A673 (cell line): ENCODE measurements around the gene HOXD8. TPM values are rescaled to one million over a fixed set of nuclear protein-coding genes. Genes with fewer than 3 reads are reported as not detected.

Source experiments
- BruUV-seq: library from RNA; stranded (reverse); fragments of 400-500 nt; replicated peaks from 2 replicates; lab custom pipeline; 2021; lab: Mats Ljungman, UMichigan
- CTCF ChIA-PET: fragments of 300-600 bp; sonication (Branson Sonifier 250); formaldehyde crosslinking; loops from one replicate; lab custom pipeline; 2022; ENCODE audit warnings: antibody characterized with exemption; lab: Charles Lee
- POLR2A ChIA-PET: fragments of 300-600 bp; sonication (Branson Sonifier 250); formaldehyde crosslinking; loops from one replicate; lab custom pipeline; 2022; ENCODE audit warnings: antibody characterized with exemption; ENCODE audit not compliant: low non-redundant PET; lab: Charles Lee
- DNase-seq: peaks from one replicate; pipeline ENCODE4 v3.0.0-alpha.2; 2015; ENCODE audit warnings: low spot score
- H3K27ac ChIP-seq: fragments of 200-600 bp; sonication (generic); 2 replicates; pipeline ENCODE4 v1.5.1; 2016; ENCODE audit warnings: mixed run types, low read depth, mild to moderate bottlenecking, mixed read lengths, antibody characterized with exemption, low read length; ENCODE audit not compliant: poor library complexity, severe bottlenecking
- H3K27me3 ChIP-seq: fragments of 200-600 bp; sonication (generic); replicated peaks from 2 replicates; pipeline ENCODE4 v1.6.1; 2017; ENCODE audit warnings: mixed run types, low read depth, mild to moderate bottlenecking, mixed read lengths, antibody characterized with exemption, low read length; ENCODE audit not compliant: insufficient read depth, poor library complexity
- H3K36me3 ChIP-seq: fragments of 200-600 bp; sonication (generic); 2 replicates; pipeline ENCODE4 v1.6.1; 2016; ENCODE audit warnings: mixed run types, mild to moderate bottlenecking, mixed read lengths, antibody characterized with exemption, low read length; ENCODE audit not compliant: insufficient read depth, poor library complexity, severe bottlenecking
- H3K4me1 ChIP-seq: fragments of 200-600 bp; sonication (generic); 2 replicates; pipeline ENCODE4 v1.6.1; 2017; ENCODE audit warnings: mixed run types, mild to moderate bottlenecking, mixed read lengths, antibody characterized with exemption, low read length; ENCODE audit not compliant: insufficient read depth, poor library complexity, severe bottlenecking
- H3K4me3 ChIP-seq: fragments of 200-600 bp; sonication (generic); 2 replicates; pipeline ENCODE4 v1.5.1; 2016; ENCODE audit warnings: low read depth, mixed run types, mild to moderate bottlenecking, mixed read lengths, low read length; ENCODE audit not compliant: poor library complexity, severe bottlenecking
- H3K9me3 ChIP-seq: fragments of 200-600 bp; sonication (generic); 2 replicates; pipeline ENCODE4 v1.6.1; 2016; ENCODE audit warnings: mixed run types, low read depth, mild to moderate bottlenecking, mixed read lengths, antibody characterized with exemption, low read length; ENCODE audit not compliant: poor library complexity, severe bottlenecking
- EZH2 ChIP-seq: fragments of 200-600 bp; sonication (generic); IDR thresholded peaks from 2 replicates; pipeline ENCODE4 v1.6.1; 2017; ENCODE audit warnings: borderline replicate concordance, low read depth, mild to moderate bottlenecking, mixed read lengths, antibody characterized with exemption, low read length; ENCODE audit not compliant: poor library complexity, severe bottlenecking
- intact Hi-C: fragments of 100-400 bp; cut with micrococcal nuclease; formaldehyde crosslinking; loops from one replicate; pipeline ENCODE4 v1.10.0; 2022; ENCODE audit not compliant: unreplicated experiment
- total RNA-seq: library from RNA; stranded (reverse); gene quantifications from 2 replicates; pipeline ENCODE4 v1.2.3, GENCODE V29; 2021
- TF ChIP-seq, protein P1 (sequence below): fragments of 300-800, 200-600 bp; sonication (generic); conservative IDR thresholded peaks from 2 replicates; pipeline ENCODE4 v1.5.1; 2017; ENCODE audit warnings: low read depth, mild to moderate bottlenecking, antibody characterized with exemption, low read length, moderate library complexity, mixed read lengths

The HOXD8 gene
- total RNA-seq, 1 experiment from 2014 or later, result 56.8 TPM

DNA sequence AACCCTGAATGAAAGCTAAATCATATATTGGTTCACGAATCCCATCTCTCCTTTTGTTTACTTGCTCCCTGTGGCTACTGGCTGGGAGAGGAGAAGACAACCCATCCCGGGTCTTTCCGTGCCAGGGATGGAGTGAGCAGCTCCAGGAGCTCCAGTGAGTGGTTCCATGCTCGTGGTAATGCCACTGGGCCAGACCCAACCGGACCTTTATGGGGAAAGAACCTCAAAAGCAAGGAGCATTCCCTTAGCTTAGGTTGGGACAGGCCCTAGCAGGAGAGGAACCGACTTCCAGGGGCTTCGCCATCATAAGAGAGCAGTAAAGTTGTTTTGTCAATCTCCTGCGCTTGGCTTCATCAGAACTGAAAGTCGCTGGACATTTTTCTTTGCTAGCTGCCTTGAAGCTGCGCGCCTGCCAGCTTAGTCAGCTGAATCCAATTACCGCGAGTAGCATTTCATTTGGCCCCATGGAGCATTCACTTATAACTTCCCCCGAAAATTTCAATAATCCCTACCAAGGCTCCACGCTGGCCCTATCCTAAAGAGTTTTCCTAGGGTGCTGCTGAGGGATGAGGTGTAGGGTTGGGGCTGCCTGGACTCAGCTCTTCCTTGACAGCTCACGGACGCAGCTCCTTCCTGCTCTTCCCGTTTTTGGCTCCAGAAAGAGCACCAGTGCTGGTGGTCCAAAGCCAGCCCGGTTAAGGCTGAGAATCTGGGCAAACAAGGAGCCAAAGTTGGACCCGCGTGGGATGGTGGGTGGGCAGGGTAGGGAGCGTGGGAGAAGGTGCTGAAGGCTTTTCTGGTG, 32.5 kb downstream of the HOXD8 start:
- no peaks in the 10 kb centered on the region for H3K9me3 ChIP-seq
- H3K27me3 ChIP-seq, result no peaks in the 10 kb centered on the region
- intact Hi-C loops, result no loop called here
- no peak overlapping the region for H3K4me3 ChIP-seq
- peaks cover 10% of the 10 kb centered on the region for H3K36me3 ChIP-seq
- DNase-seq, result peak; percentile 38
- ChIA-PET CTCF (interaction anchor here (1.1 kb wide), 1 partner anchor 986 kb away, joined by 3 read pairs; no protein-coding TSS in a partner anchor), POLR2A (no interaction called here)
- TF ChIP-seq, protein P1, sequence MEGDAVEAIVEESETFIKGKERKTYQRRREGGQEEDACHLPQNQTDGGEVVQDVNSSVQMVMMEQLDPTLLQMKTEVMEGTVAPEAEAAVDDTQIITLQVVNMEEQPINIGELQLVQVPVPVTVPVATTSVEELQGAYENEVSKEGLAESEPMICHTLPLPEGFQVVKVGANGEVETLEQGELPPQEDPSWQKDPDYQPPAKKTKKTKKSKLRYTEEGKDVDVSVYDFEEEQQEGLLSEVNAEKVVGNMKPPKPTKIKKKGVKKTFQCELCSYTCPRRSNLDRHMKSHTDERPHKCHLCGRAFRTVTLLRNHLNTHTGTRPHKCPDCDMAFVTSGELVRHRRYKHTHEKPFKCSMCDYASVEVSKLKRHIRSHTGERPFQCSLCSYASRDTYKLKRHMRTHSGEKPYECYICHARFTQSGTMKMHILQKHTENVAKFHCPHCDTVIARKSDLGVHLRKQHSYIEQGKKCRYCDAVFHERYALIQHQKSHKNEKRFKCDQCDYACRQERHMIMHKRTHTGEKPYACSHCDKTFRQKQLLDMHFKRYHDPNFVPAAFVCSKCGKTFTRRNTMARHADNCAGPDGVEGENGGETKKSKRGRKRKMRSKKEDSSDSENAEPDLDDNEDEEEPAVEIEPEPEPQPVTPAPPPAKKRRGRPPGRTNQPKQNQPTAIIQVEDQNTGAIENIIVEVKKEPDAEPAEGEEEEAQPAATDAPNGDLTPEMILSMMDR, result no peak
- no TSS peak for BruUV-seq
- H3K27ac ChIP-seq, result peak overlapping the region; percentile 7
- peaks cover 25% of the 10 kb centered on the region for H3K4me1 ChIP-seq

DNA sequence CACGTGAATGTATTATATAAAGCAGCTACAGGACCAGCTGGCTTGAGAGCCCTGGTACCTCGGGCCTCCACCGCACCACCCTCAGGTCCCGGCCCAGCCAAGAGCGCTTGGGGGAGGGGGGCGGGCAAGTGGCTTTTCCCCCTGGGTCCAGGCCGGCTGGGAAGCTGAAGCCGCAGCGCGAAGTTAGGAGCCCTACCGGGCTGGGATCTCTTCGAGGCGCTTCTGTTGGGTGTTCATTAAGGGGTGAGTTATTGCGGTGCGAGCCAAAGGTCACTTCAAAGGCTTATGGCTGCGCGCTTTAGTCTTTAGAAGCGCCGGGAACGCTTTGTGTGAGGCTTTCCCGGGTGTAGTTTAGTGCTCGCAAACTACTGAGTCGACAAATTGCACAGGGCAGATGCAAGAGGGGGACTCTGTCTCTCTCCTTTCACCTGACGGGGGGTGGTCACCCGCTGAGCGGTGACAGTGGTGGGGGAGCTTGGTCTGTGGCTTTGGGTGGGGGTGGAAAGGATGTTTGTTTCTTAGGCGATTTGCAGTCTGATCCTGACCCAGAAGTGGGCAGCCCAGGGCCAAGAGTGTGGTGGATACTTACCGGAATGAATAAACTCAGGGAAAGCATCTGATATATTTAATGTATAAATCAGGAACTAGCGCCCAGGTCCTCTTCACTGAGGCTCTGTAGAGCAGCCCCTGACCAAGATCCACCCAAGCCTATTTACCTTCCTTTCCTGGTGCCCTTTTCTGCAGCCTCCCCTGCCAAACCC, 33.6 kb downstream of the HOXD8 start:
- no peak for DNase-seq
- ChIA-PET CTCF (no interaction called here), POLR2A (no interaction called here)
- TF ChIP-seq, protein P1, result no peak
- no peak for TF ChIP-seq EZH2
- H3K36me3 ChIP-seq, result peaks cover 10% of the 10 kb centered on the region
- no peak overlapping the region for H3K4me3 ChIP-seq
- BruUV-seq, result no TSS peak
- H3K9me3 ChIP-seq, result no peaks in the 10 kb centered on the region
- intact Hi-C loops, result no loop called here
- H3K27ac ChIP-seq, result no peak overlapping the region
- H3K27me3 ChIP-seq, result no peaks in the 10 kb centered on the region
- H3K4me1 ChIP-seq, result peaks cover 17% of the 10 kb centered on the region

DNA sequence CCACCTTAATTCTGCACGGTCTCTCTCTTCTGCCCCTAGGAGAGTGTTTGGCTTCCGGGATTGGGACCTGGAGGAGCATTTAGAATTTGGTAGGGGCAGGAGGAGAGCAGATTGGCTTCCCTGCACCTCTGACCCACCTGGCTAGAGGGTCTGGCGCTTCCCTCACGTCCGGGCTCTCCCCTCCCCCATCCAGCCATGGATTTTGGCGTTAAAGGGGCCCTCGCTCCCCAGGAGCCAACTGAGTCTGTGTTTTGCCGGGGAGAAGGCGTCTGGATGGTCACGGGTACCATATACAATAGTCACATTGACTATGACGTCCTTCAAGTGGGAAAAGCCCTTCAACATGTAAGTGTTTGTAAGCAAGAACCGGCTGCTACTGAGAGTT, 34.2 kb downstream of the HOXD8 start:
- Histone ChIP-seq H3K36me3 (peaks cover 10% of the 10 kb centered on the region), H3K9me3 (no peaks in the 10 kb centered on the region), H3K4me3 (no peak overlapping the region), H3K4me1 (peaks cover 13% of the 10 kb centered on the region), H3K27me3 (no peaks in the 10 kb centered on the region), H3K27ac (no peak overlapping the region)
- BruUV-seq, result no TSS peak
- intact Hi-C loops, result no loop called here
- no peak for DNase-seq
- TF ChIP-seq EZH2, result no peak
- TF ChIP-seq, protein P1, result no peak
- ChIA-PET POLR2A (no interaction called here), CTCF (no interaction called here)
